ENCODE data around the gene TIMM10B.

Gene TIMM10B

DNA sequence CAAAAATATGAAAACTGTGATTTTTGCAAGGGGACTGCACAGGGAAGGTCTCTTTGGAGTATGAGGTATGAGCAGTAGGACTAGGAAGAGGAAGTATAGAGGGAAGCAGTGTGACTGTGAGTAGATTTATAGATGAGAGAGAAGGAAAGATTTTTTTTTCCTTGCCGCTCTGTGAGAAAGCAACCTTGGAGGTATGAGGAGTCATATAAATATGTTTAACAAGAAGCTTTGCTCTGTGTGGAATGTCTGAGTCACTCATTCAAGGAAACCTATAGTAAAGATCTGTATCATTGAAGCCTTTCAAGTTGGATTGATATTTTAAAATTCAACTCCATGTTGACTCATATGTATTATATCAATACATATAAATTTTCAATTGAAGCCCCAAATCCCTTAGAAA lies 42.0 kb downstream of the TIMM10B start:
- Histone ChIP-seq H3K9me2 (replicated peaks; ENCODE audit: control insufficient read depth, low read length) (no peaks in the 10 kb centered on the region), H3K4me3 (ENCODE audit: low read length) (no peak overlapping the region), H3K9me3 (ENCODE audit: control insufficient read depth, insufficient read depth, low read length) (no peaks in the 10 kb centered on the region), H3K27ac (ENCODE audit: low read depth, low read length) (no peak overlapping the region), H3K27me3 (ENCODE audit: control insufficient read depth, low read length) (no peaks in the 10 kb centered on the region), H3F3A (ENCODE audit: control insufficient read depth, insufficient read depth) (no peaks in the 10 kb centered on the region), H3K4me1 (ENCODE audit: control insufficient read depth, low read length) (no peaks in the 10 kb centered on the region), H4K20me1 (ENCODE audit: control insufficient read depth, insufficient read depth, low read depth, low read length) (no peaks in the 10 kb centered on the region), H3K36me3 (ENCODE audit: control insufficient read depth, low read length) (peaks cover 14% of the 10 kb centered on the region; the same call in 1 of the 2 replicates), H3K79me2 (ENCODE audit: control insufficient read depth, low read length) (no peaks in the 10 kb centered on the region), H3K4me2 (ENCODE audit: low read length) (no peak overlapping the region)
- TF ChIP-seq CTCF (IDR thresholded peaks at IDR 0.05; ENCODE audit: low read depth, low read length, poor library complexity, severe bottlenecking) (no peak), EZH2phosphoT487 (IDR thresholded peaks at IDR 0.05; ENCODE audit: borderline replicate concordance, low read length) (no peak)

GRCh38 chr11:6526411-6527135 lies 45.3 kb downstream of the TIMM10B start:
- Histone ChIP-seq H3K27ac (ENCODE audit: low read depth, low read length) (no peak overlapping the region), H3K9me3 (ENCODE audit: control insufficient read depth, insufficient read depth, low read length) (no peaks in the 10 kb centered on the region), H3K27me3 (ENCODE audit: control insufficient read depth, low read length) (no peaks in the 10 kb centered on the region), H4K20me1 (ENCODE audit: control insufficient read depth, insufficient read depth, low read depth, low read length) (no peaks in the 10 kb centered on the region; the same call in 1 of the 2 replicates), H3F3A (ENCODE audit: control insufficient read depth, insufficient read depth) (no peaks in the 10 kb centered on the region), H3K36me3 (ENCODE audit: control insufficient read depth, low read length) (no peaks in the 10 kb centered on the region), H3K4me2 (ENCODE audit: low read length) (no peak overlapping the region), H3K4me1 (ENCODE audit: control insufficient read depth, low read length) (no peaks in the 10 kb centered on the region), H3K79me2 (ENCODE audit: control insufficient read depth, low read length) (no peaks in the 10 kb centered on the region), H3K4me3 (ENCODE audit: low read length) (no peak overlapping the region), H3K9me2 (replicated peaks; ENCODE audit: control insufficient read depth, low read length) (no peaks in the 10 kb centered on the region)
- TF ChIP-seq CTCF (IDR thresholded peaks at IDR 0.05; ENCODE audit: low read depth, low read length, poor library complexity, severe bottlenecking): no peak
- no peak for TF ChIP-seq EZH2phosphoT487 (IDR thresholded peaks at IDR 0.05; ENCODE audit: borderline replicate concordance, low read length)

DNA sequence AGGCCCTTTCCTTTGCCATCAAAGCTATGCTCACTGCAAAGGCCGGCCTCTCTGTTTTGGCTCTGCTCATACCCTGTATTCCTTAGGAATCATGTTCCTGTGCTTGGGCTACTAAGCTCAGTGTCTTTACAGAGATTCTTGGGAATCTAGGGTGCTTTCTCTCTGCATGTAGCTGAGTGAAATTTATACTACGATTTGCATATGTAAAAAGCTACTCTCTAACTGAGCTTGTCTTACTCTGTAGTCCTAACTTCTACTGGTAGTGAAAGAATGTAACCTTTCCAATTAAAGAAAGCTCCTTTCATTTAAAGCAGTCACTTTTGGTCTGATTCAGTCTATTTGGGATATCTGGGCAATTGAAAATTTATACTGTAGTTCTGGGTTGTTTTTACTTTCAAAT lies 48.0 kb downstream of the TIMM10B start:
- H3K79me2 ChIP-seq (ENCODE audit: control insufficient read depth, low read length): no peaks in the 10 kb centered on the region
- no peaks in the 10 kb centered on the region for H3F3A ChIP-seq (ENCODE audit: control insufficient read depth, insufficient read depth)
- H3K27ac ChIP-seq (ENCODE audit: low read depth, low read length): no peak overlapping the region
- H3K36me3 ChIP-seq (ENCODE audit: control insufficient read depth, low read length): no peaks in the 10 kb centered on the region; the same call in 1 of the 2 replicates
- TF ChIP-seq CTCF (IDR thresholded peaks at IDR 0.05; ENCODE audit: low read depth, low read length, poor library complexity, severe bottlenecking) (no peak), EZH2phosphoT487 (IDR thresholded peaks at IDR 0.05; ENCODE audit: borderline replicate concordance, low read length) (no peak)
- no peak overlapping the region for H3K4me3 ChIP-seq (ENCODE audit: low read length)
- no peak overlapping the region for H3K4me2 ChIP-seq (ENCODE audit: low read length)
- no peaks in the 10 kb centered on the region for H3K9me2 ChIP-seq (replicated peaks; ENCODE audit: control insufficient read depth, low read length)
- H4K20me1 ChIP-seq (ENCODE audit: control insufficient read depth, insufficient read depth, low read depth, low read length): no peaks in the 10 kb centered on the region; the same call in 1 of the 2 replicates
- H3K9me3 ChIP-seq (ENCODE audit: control insufficient read depth, insufficient read depth, low read length): no peaks in the 10 kb centered on the region
- no peaks in the 10 kb centered on the region for H3K4me1 ChIP-seq (ENCODE audit: control insufficient read depth, low read length)
- no peaks in the 10 kb centered on the region for H3K27me3 ChIP-seq (ENCODE audit: control insufficient read depth, low read length)
